Fibroblast of skin of left biceps (primary cell): Measurements from ENCODE around the gene HCRTR2.
"Not testable (repeated sequence)": the region's sequence is repeated elsewhere in the genome, so short reads cannot be mapped to it uniquely, and the experiment has no call there.

Experiments
- DNase-seq, 2 experiments: peaks; one replicate each; pipeline ENCODE4 v3.0.0-alpha.2; 2013; ENCODE audit warnings: low read depth in 2 of 2

The HCRTR2 gene

DNA sequence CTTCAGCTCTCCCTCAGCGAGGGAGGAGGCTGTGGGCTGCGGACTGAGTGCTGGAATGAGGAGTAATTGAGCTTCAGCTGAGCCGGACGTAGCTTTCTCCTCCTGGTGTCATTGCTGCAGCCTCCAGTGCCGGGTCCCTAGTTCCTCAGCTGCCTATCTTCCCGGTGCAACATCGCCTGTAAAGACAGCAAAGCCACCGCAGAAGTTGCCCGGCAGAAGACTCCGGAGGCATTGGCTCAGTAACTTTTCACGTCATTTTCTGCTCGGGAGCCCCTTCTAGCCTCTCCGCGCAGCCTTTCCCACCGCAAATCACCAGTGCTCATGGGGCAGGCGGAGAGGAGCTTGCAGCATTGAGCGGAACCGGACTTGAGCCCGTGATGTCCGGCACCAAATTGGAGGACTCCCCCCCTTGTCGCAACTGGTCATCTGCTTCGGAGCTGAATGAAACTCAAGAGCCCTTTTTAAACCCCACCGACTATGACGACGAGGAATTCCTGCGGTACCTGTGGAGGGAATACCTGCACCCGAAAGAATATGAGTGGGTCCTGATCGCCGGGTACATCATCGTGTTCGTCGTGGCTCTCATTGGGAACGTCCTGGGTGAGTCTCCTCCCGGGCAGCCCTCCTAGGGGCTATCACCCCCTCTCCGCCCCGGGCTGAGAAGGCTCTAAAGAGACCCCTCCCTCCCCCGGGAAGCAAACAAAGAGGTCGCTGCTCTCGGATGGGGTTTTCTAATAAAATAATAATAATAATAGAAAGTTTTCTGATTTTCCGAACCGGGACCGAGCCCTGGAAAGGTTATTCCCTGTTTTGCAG lies at the start of gene HCRTR2:
TSS of gene HCRTR2 (plus strand) at position 305 of the 816 bp plus-strand sequence. CDS start at position 378, 73 bp downstream.
- DNase-seq, result no peak

- DNase-seq, result no peak
These were observed 43.5 kb upstream of the HCRTR2 start for GRCh38 chr6:55130806-55131324.

DNA sequence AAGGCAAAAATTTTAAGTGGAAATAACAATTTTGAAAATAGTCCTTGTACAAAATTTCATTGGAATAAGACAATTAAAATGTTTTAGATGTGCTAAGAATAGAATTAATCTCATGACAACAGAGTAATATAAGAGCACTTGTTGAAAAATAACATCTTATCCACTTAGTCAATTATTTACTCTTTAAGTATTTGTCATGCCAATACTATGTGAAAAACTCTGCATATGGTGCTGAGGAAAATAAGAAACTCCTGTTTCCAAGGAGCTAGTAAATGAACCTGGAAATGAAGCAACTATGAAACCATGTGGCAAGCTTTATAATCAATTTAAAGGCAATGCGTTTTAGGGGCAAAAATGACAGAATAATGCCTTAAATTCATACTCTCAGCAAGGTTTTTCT lies 42.7 kb upstream of the HCRTR2 start:
- peak in 1 of 2 experiments; percentile 23 for DNase-seq

- peak; percentile 43 to 55 for DNase-seq
These were observed 37.4 kb upstream of the HCRTR2 start for GRCh38 chr6:55136916-55137315.

DNA sequence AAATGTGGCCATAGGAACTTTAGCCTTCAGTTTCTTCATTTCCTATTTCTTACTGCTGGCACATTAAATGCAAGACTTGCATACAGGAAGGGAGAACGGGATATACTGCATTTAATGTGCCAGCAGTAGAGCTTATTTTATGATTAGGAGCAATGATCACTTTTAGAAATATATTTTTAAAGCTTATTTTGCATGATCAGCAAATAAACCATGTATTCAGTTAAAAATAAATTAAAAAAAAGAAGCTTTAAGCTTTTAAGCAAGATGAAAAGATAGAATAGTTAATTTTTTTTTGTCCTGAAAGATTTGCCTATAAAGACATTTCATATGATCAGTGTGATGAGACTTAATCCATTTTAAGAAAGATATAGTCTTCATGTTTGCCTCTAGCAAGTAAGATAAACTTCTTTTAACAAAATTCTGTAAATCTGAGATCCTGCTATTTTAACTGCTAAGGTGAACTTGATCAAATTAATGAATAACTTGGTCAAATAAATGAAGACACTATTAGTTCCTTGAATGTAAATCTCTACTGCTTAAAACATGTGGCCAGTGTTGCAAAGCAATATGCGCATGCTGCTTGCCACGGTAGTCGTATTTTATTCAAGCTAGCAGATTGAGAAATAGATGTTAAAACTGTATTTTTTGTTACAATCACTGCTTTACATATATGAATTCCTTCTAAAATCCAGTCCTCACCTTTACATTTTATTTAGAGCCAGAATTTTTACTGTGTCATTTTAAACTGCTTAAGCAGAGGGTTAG lies 36.2 kb upstream of the HCRTR2 start:
- DNase-seq, result no peak

- DNase-seq, result peak in 1 of 2 experiments; percentile 5
These were observed 32.7 kb upstream of the HCRTR2 start for GRCh38 chr6:55141611-55142010.

- no peak for DNase-seq
These were observed 31.7 kb upstream of the HCRTR2 start for GRCh38 chr6:55142610-55143009.

GRCh38 chr6:55153284-55153683 lies 21.0 kb upstream of the HCRTR2 start:
- DNase-seq, result no peak

- DNase-seq, result not testable (repeated sequence)
These were observed 15.5 kb upstream of the HCRTR2 start for GRCh38 chr6:55158784-55159183.

DNA sequence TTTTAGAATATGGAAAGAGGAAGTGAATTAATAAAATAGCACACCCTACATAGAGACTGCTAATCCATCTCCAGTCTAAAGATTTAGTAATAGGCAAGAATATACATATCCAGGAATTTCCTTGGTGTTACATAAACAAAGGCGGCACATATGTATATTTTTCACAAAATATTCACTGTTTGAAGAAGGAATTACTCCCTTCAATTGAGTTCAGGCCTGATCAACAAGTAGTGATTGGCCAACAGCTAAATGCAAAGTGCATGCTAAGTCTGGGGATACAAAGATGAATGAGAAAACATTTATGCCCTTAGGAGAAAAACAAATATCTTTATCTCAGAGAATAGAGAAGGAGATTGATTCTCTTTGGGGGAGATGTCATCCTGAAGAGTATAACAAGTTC lies 6.5 kb upstream of the HCRTR2 start:
- DNase-seq, result no peak

- no peak for DNase-seq
These were observed 1.0 kb downstream of the HCRTR2 start for GRCh38 chr6:55175078-55176049.

- no peak for DNase-seq
These were observed 2.6 kb downstream of the HCRTR2 start for GRCh38 chr6:55176958-55177357.

DNA sequence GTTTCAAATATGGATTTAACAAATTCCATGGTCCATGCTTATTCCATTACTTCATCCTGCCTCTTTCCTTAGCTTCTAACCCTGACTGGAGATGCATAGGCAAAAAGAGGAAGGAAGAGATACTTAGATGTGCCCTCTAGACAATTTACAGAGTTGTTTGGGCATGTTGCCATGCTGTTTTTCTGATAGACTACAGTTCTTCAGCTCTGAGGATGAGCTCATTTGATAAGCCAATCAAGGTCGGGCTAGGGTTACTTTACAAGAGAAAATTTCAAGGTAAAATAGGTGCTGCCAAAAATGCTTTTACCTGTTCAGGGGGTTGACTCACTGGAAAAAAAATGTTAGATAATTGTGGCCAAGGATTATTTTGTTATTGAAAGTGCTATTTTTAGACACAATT lies 5.9 kb downstream of the HCRTR2 start:
- DNase-seq, result no peak

DNA sequence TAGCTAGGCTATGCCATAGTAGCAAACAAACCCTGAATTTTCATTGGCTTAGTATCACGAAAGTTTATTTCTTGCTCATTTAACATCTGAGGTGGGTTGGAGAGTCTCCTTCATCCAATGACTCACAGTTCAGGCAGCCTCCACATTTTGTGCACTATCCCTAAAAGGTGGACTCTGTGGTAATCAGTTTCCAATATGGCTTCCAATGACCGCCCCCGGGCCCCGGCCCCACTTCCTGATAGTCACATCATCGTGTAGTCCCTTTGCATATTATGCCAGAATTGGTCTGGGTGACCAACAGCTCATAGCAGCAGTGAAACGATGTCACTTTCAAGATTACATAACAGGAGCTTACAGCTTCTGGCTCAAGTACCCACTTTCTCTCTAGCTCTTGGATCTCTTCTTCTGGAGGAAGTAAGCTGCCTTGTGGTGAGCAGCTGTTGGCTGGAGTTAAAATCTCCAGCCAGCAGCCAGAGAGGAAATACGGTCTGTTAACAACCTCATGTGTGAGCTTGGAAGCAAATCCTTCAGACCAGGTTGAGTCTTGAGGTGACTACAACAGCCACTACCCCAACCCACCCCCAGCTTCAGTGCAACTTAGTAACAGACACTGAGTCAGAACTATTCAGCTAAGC lies 7.8 kb downstream of the HCRTR2 start:
- DNase-seq, result no peak

DNA sequence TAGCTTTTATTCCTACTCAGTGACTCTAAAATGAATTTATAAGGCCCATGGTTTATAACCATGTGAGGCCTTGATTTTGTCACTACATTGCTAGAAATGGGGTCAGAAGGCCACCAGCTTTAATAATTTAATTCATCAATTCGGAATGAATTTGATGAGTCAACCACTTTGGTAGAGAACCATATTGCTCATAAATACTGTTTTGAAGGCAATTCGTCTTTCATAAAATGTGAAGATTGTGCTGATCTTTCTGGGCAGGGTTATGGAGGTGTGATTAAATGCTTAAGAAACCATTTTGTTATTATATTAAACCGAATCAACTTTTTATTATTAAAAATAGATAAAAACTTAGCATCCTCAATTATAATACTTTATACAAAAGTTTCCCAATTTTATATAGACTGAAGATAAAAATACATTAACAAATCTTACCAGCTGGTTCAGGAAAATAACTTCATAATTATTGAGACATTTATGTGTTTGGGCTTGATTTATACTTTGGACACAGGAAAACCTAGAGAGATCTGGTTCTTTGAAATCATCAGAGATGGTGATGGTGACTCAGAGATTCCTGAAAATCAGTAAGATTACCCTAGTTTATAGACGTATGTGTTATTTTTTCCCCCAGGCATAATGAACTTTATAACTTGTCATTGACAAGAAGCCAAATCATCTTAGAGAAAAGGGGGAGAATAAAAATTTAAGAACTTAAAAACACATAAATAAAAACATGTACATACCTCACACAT lies 10.6 kb downstream of the HCRTR2 start:
- DNase-seq, result no peak

GRCh38 chr6:55198715-55199114 lies 24.4 kb downstream of the HCRTR2 start:
- DNase-seq, result no peak

DNA sequence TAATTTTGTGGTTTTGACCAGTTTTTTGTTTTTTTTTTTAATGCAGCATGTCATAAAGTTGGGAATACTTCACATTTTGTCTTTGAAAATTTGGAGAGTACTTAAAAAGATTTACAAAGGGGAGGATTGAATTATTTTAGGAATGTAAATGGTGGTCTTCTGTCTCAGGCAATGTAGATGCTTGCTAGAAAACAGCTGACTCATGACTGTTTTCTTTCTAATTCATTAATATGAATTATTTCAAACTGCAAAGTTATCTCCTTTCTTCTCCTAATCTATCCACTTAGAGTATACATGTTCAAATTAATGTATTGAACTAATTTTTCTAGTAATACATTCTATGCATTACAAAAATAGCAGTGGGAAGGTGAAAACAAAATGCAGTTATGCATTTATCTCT lies 24.9 kb downstream of the HCRTR2 start:
- no peak for DNase-seq

DNA sequence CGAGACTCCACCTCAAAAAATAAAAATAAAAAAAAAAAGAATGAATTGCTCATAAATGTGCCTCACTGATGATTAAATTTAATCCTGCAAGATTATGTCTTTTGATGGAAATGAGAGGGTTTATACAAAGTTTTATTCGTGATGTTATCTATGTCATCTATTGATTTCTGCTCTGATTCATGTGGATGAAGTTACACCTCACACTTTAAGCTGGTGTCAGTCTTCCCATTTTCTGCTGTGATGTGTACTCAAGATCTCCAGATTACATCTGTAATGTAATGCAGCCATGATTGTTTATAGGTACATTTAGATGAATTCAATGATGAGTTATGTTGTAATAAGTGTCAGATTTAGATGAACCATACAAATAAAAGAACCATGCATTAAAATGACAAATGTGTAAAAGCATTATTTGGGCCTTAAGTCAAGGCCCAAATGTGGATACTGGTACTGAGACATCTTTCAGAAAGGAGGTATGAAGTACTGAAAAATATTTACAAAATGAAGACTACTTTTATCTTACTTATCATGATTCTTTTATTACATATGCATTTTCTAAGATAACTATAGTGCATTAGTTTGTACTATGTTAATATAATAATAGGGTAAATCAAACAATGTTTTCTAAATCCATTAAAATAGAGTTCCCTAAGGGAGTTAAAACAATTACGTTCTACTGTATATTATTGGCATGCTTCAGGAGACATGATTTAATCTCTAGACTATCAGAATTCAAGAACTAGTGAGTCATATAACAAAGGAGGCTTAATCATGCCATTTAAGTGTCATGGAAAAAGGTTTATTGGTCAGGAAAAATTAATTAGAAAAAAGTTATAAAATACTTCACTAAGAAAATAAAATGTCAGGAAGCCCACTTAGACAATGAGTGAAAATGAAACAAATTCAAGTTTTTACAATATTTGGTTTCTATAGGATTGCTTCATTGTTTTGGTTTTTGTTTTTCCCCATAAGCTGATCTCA lies 34.5 kb downstream of the HCRTR2 start:
- DNase-seq, result no peak

GRCh38 chr6:55210952-55211351 lies 36.6 kb downstream of the HCRTR2 start:
- DNase-seq, result no peak
